Ascending aorta (tissue), 2 donors: ENCODE results near the gene TSC1. TPM values are rescaled to one million over a fixed set of nuclear protein-coding genes. Genes with fewer than 3 reads are reported as not detected.

ENCODE experiments used
- DNase-seq, 2 donors: peaks; one replicate each; pipeline ENCODE4 v3.0.0-alpha.2; 2019; ENCODE audit warnings: low spot score in 2 of 2
- H3K27ac ChIP-seq, 2 donors: fragments of 200-600 bp; sonication (generic); one replicate each; pipeline ENCODE4 v1.5.1; 2016 to 2017; ENCODE audit warnings: mild to moderate bottlenecking in 1 of 2
- H3K27me3 ChIP-seq: fragments of 200-600 bp; sonication (generic); one replicate; pipeline ENCODE4 v1.5.1; 2017
- H3K36me3 ChIP-seq, 2 donors: fragments of 200-600 bp; sonication (generic); one replicate each; pipeline ENCODE4 v1.5.1; 2016
- H3K4me1 ChIP-seq, 2 donors: fragments of 200-600 bp; sonication (generic); one replicate each; pipeline ENCODE4 v1.5.1; 2016 to 2017; ENCODE audit warnings: mild to moderate bottlenecking in 1 of 2
- H3K4me3 ChIP-seq, 2 donors: fragments of 200-600 bp; sonication (generic); one replicate each; pipeline ENCODE4 v1.5.1; 2016 to 2017; ENCODE audit warnings: mild to moderate bottlenecking in 1 of 2
- H3K9me3 ChIP-seq, 2 donors: fragments of 200-600 bp; sonication (generic); one replicate each; pipeline ENCODE4 v1.5.1; 2016
- intact Hi-C: fragments of 100-400 bp; cut with DNase I; formaldehyde crosslinking; loops from one replicate; pipeline ENCODE4 v1.15.1; 2023
- total RNA-seq: library from RNA; depleted of rRNA; stranded (reverse); fragments of >200 nt; gene quantifications from one replicate; pipeline ENCODE4 v1.1.0, GENCODE V29; 2016
- TF ChIP-seq, protein P1 (sequence below), 3 experiments: fragments of 200-600 bp in 2 of 3; fragments of 450-650 bp in 1 of 3; sonication (generic) in 2 of 3; IDR thresholded peaks; one replicate each; pipeline ENCODE4 v1.5.1; 2016 to 2019; ENCODE audit warnings: antibody characterized with exemption in 3 of 3, mild to moderate bottlenecking in 1 of 3, moderate library complexity in 1 of 3

TSC1 gene
- total RNA-seq, 1 donor from 2014 or later, result 39.8 TPM

DNA sequence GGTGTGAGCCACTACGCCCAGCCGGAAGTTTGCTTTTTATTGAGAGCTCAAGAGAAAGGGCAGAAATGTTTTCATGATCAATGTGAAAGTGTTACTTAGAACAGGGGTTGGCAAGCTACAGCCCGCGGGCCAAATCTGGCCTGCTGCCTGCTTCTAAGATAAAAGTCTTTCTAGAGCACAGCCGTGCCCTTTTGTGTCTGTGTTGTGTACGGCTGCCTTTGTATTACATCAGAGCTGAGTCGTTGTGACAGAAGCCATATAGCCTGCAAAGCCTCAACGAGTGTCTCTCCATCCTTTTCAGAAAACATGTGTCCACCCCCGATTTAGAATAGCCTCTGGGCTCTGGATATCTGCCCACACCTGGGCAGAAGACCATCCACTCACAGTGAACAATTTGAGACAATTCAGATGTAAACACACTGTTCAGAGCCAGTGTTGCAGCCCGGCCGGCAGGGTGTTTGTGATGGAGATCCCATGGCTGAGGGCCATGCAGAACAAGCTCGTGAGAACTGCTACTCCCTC lies 95.2 kb downstream of the TSC1 start:
- Histone ChIP-seq H3K4me3 (no peak overlapping the region), H3K27me3 (no peaks in the 10 kb centered on the region), H3K36me3 (no peaks in the 10 kb centered on the region), H3K27ac (no peak overlapping the region), H3K9me3 (no peaks in the 10 kb centered on the region), H3K4me1 (no peaks in the 10 kb centered on the region)
- intact Hi-C loops, result no loop called here
- DNase-seq, result no peak
- TF ChIP-seq, protein P1, sequence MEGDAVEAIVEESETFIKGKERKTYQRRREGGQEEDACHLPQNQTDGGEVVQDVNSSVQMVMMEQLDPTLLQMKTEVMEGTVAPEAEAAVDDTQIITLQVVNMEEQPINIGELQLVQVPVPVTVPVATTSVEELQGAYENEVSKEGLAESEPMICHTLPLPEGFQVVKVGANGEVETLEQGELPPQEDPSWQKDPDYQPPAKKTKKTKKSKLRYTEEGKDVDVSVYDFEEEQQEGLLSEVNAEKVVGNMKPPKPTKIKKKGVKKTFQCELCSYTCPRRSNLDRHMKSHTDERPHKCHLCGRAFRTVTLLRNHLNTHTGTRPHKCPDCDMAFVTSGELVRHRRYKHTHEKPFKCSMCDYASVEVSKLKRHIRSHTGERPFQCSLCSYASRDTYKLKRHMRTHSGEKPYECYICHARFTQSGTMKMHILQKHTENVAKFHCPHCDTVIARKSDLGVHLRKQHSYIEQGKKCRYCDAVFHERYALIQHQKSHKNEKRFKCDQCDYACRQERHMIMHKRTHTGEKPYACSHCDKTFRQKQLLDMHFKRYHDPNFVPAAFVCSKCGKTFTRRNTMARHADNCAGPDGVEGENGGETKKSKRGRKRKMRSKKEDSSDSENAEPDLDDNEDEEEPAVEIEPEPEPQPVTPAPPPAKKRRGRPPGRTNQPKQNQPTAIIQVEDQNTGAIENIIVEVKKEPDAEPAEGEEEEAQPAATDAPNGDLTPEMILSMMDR (IDR thresholded peaks at IDR 0.05), result no peak

- no peaks in the 10 kb centered on the region for H3K9me3 ChIP-seq
- intact Hi-C loops, result no loop called here
- H3K27me3 ChIP-seq, result no peaks in the 10 kb centered on the region
- TF ChIP-seq, protein P1 (IDR thresholded peaks at IDR 0.05), result no peak
- DNase-seq, result no peak
- H3K4me3 ChIP-seq, result no peak overlapping the region
- no peaks in the 10 kb centered on the region for H3K4me1 ChIP-seq
- H3K36me3 ChIP-seq, result no peaks in the 10 kb centered on the region
- no peak overlapping the region for H3K27ac ChIP-seq
These were observed 97.4 kb downstream of the TSC1 start for GRCh38 chr9:132846918-132847515.

DNA sequence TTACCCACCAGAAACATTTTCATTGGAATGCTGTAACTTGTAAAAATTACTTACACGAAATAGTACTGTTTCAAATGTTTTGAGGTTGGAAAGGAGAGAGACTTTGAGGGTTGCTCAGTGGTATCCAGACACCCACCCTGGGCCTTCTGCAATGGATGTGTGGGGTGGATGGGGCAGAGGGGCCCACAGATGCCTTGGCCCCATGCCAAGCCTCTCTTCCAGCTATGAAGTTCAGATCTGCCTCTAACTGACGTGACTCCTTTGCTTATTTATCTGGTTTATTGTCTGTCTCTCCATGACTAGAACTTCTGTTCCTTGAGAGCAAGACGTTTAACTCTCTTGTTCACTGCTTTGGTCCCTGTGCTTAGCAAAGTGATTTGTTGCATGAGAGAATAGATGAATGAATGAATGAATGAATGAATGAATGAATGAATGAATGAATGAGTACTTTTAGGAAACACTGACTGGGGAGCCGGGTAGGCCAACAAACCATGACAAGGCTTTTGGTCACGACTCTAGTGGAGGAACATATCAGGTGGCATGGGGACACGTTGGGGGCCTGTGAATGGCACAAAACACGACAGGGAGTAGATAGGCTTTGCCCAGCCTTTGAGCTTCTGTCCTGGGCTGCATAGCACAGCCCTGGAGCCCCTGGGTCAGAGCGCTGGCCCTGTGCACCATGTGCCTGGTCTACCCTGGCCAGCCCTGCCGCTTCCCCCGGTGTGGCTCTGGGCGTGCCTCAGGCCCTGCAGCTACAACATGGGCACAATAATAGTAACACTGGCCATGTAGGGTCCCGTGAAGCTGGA lies 98.1 kb downstream of the TSC1 start:
- no peak for DNase-seq
- TF ChIP-seq, protein P1 (IDR thresholded peaks at IDR 0.05), result no peak

DNA sequence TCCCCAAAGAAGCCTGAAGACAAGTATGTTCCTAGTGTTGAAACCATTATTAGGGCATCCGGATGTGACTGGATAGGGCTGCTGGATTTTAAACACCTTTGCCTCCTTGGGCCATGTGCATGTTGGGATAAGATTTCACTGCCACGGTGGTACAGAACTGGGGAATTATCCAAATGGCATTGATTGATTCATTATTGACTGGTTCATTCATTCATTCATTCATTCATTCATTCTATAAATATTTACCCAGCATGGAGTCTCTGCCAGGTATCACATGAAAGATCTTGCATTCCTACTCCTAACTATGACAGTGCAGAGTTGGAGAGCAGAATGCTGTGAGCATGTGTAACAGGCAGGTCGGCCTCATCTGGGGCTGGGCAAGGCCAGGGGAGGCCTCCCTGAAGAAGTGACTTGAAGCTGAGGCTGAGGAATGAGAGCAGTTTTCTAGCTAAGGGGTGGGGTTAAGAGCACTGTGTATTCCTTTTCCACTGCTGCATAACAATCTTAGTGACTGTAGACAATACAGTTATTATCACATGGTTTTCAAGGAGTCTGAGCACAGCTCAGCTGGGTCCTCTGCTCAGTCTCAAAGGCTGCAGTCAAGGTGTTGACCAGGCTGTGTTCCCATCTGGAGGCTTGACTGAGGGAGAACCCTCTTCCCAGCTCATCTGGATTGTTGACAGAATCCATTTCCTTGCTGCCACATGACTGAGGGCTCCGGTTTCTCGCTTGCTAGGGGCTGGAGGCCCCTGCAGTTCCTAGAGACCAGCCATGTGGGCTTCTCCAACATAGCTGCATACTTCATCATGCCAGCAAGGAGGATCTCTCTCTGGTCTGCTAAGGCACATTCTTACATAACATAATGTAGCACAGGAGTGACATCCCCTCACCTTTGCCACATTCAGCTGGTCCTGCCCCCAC lies 102.0 kb downstream of the TSC1 start:
- no peaks in the 10 kb centered on the region for H3K4me1 ChIP-seq
- no peaks in the 10 kb centered on the region for H3K9me3 ChIP-seq
- no peak overlapping the region for H3K4me3 ChIP-seq
- TF ChIP-seq, protein P1 (IDR thresholded peaks at IDR 0.05), result no peak
- H3K27ac ChIP-seq, result no peak overlapping the region
- H3K27me3 ChIP-seq, result no peaks in the 10 kb centered on the region
- DNase-seq, result no peak
- H3K36me3 ChIP-seq, result no peaks in the 10 kb centered on the region
- intact Hi-C loops, result no loop called here

More for the DNA sequence above, 98.1 kb downstream of the TSC1 start:
- Histone ChIP-seq H3K27ac (no peak overlapping the region), H3K36me3 (no peaks in the 10 kb centered on the region), H3K9me3 (no peaks in the 10 kb centered on the region), H3K4me3 (no peak overlapping the region), H3K27me3 (no peaks in the 10 kb centered on the region), H3K4me1 (no peaks in the 10 kb centered on the region)
- intact Hi-C loops, result no loop called here

Other genes starting within 250 kb of the TSC1 start
- gene AK8, start 66.3 kb downstream of the TSC1 start, total RNA-seq, result not detected
- gene SPACA9, start 65.7 kb downstream of the TSC1 start, total RNA-seq, result 5.9 TPM
- gene GFI1B, start 34.1 kb upstream of the TSC1 start, total RNA-seq, result not detected
- 25.9 TPM for gene GTF3C5, start 86.4 kb upstream of the TSC1 start, total RNA-seq
- gene CEL, start 117.4 kb upstream of the TSC1 start, total RNA-seq, result not detected
- gene RALGDS, start 176.6 kb upstream of the TSC1 start, total RNA-seq, result 53.9 TPM
- gene GBGT1, start 219.3 kb upstream of the TSC1 start, total RNA-seq, result 13.4 TPM